CMK (cell line): ENCODE data around the gene DCC.

Experiments
- DNase-seq: peaks from one replicate; pipeline ENCODE4 v3.0.0-alpha.2; 2010; ENCODE audit warnings: low read depth

Gene DCC

GRCh38 chr18:53225567-53226325 is 885.7 kb downstream of the DCC start:
- DNase-seq: no peak

GRCh38 chr18:53234610-53235009 is 894.6 kb downstream of the DCC start:
- no peak for DNase-seq

- no peak for DNase-seq
Measured at GRCh38 chr18:53241161-53241560, 901.2 kb downstream of the DCC start.

DNA sequence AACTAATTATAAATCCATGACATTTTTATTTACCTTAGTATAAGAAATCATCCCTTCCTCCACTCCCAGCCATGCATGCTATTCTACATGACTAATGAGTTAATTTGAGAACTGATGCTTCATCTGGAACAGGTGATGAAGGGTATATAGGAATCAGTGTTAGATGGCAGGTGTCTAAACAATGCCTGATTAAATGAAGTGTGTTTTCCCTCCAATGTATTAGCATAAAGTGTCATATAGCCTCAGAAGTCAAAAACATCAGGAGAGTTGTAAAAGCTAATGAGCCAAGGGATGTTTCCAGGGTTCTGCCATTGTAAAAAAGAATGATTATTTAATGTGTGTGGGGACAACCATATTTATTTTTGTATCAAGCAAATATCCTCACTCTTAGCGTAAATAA is 913.8 kb downstream of the DCC start:
- no peak for DNase-seq

DNA sequence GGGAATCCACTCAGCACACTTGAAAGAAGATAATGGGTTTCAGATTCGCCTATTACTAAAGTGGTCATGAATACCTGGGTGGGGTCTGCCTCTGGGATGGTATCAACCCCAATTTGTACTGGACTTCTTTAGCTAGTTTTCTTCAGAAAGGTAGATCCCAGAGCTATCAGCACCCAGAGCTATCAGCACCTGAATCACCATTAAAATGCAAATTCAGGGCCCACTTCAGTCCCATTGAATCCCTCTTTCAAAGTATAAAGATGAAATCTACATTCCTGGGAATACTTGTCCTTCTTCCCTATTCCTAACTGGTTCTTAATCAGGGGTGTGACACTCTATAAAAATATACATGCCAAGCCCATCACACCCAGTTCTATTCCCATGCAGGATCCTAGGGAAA is 914.3 kb downstream of the DCC start:
- no peak for DNase-seq

- no peak for DNase-seq
Measured at GRCh38 chr18:53261241-53261640, 921.2 kb downstream of the DCC start.

DNA sequence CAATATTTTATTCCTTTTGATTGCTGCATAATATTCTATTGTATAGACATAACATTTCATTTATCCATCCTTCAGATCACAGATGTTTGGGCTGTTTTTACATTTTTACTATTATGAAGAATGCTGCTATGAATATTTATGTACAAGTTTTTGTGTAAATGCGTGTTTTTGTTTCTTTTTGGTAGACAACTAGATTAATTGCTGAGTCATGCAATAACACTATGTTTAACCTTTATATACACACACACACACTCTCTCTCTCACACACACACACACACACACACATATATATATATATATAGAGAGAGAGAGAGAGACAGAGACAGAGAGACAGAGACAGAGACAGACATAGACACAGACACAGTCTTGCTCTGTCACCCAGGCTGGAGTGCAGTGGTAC is 926.9 kb downstream of the DCC start:
- no peak for DNase-seq

GRCh38 chr18:53268455-53268854 is 928.5 kb downstream of the DCC start:
- DNase-seq: no peak

GRCh38 chr18:53281406-53281805 is 941.4 kb downstream of the DCC start:
- no peak for DNase-seq

DNA sequence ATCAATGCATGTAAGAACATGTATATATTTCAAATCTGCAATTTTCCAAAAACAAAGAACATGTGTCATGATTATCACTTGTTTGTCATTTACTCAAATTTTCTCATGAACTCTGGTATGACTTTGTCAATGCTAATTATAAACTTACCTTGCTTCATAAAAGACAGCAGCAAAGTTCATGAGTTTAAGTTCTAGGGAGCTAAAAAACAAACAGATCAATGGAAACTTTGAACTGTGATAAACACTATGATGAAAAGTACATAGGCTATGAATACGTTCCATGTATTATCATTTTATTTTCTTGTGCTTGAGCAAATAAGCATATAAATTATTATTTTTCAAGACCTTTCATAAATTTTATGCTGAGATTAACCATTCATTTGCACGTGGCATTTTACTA is 943.7 kb downstream of the DCC start:
- DNase-seq: no peak

GRCh38 chr18:53305461-53305860 is 965.5 kb downstream of the DCC start:
- DNase-seq: no peak

DNA sequence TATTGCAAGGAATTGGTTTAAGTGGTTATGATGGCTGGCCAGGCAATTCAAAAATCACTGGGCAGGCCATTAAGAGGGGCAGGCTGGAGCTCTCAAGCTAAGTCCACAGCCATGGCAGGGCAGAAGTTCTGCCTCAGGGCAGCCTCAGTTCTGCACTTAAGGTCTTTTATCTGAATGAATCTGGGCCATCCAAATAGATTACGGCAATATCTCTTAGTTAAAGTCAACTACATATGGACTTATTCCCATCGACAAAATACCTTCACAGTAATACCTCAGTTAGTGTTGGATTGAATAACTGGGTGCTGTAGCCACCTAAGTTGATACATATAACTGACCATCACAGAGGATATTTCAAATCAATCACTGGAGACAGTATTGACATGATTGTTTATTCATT is 979.6 kb downstream of the DCC start:
- DNase-seq: no peak

- DNase-seq: no peak
Measured at GRCh38 chr18:53322163-53322562, 982.2 kb downstream of the DCC start.

DNA sequence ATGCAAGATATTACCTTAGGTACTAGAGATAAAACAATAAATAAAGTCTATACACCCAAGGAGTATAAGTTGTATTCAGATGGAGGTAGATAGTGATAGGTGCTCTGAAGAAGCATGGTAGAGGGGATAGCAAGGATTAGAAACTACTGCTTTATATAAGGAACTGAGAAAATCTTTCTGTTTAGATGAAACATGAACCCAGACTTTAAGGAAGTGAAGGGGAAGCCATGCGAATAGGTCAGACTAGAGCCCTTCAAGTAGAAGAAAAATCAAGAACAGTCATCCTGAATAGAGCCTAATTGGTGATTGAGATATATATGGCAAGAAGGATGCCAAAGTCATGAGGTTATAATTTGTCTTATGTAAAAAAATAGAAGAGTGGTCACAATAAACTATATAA is 984.4 kb downstream of the DCC start:
- no peak for DNase-seq

- DNase-seq: no peak
Measured at GRCh38 chr18:53360501-53361443, 1020.8 kb downstream of the DCC start.

DNA sequence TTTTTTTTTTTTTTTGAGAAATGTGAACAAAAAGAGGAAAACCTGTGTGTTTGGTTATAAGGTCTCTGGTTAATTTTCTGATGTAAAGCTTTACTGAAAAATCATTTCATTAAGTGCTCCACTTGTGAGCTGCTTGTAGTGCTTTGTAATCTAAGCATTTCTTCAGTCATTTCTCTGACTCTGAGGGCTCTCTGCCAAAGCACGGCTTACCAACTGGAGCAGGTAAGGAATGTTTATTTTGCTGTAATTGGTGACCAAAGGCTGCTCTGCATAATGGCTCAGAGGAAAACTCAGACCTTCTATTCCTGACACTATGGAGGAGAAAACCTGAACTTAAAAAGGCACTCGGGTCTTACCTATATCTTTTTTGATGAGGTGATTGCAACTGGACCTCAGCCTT is 1035.6 kb downstream of the DCC start:
- no peak for DNase-seq

DNA sequence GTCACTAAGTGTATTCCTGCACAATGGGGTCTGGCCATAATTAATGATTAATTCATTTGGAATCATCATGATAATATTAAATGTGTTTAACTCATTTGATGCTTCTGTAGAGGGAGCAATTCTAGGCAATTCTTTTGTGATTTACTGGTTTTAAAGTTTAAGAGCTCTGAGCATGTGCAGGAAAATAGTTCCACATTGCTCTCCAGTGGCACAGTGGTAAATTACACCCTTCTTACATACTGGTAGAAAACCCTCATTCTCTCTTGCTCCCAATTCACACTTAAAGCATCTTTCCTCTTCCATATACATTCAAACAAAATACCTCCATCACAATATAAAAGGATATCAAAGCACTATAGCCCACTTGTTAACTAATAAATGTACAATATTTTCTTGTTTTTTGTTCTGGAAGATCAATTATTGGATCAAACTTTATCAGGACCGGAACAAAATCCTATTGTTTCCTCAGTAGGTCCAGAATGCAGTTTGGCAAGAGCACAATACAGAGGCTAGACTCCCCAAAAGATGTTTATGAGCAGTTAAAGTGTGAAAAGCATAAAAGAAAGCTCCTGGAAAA is 1040.2 kb downstream of the DCC start:
- DNase-seq: no peak

GRCh38 chr18:53382870-53383269 is 1042.9 kb downstream of the DCC start:
- no peak for DNase-seq

- no peak for DNase-seq
Measured at GRCh38 chr18:53385889-53386288, 1045.9 kb downstream of the DCC start.

GRCh38 chr18:53387581-53387980 is 1047.6 kb downstream of the DCC start:
- DNase-seq: no peak

DNA sequence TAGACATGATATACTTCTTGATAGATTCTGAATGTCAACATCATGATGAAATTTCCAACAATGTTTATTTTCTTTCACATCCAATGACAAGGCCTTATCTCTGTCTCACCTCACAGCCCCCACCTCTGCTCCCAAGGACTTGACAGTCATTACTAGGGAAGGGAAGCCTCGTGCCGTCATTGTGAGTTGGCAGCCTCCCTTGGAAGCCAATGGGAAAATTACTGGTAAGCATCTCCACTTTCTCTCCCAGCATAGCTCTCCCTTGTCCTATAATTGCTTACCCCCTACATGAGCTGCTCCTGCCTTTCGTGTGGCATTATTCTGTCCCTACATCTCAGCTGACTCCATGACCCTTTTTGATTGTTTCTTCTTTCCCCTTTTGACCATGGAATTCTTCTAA is 1062.7 kb downstream of the DCC start:
- no peak for DNase-seq

DNA sequence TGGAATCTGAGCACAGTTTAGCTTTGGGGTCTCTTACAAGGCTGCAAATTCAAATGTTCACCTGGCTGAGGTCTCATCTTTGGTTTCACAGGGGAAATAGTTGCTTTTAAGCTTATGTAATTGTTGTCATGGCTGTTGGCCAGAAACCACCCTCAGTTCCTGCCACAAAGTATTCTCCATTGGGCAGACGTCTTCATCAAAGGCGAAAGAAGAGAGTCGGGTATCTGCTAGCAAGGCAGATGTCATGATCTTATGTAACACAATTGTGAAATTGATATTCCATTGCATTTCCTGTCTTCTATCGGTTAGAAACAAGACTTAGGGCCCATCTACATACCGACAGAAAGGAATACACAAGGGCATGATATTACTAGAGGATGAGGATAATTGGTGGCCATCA is 1068.3 kb downstream of the DCC start:
- DNase-seq: no peak

DNA sequence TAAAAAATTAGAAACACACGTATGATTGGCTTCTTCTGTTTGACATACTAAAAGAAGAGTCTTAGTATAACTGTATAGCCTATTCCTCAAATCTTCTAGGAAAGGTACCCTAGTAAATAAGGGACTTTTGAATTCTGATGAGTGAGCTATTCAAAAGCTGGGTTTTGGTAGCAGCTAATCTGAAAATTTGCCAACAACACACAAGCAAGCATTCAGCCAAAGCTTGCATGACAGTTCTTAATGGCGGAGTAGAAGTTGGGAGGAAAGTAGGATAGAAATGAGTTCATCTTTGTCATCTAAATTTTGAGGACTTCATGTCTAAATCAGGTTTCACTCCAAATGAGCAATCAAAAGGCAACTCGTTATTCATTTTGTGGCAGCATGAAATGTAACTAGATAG is 1071.5 kb downstream of the DCC start:
- DNase-seq: no peak
